ENCODE data around the gene SYN1. TPM values are rescaled to one million over a fixed set of nuclear protein-coding genes. Genes with fewer than 3 reads are reported as not detected.

The SYN1 gene
- total RNA-seq, 1 experiment from 2014 or later: 0.04 TPM

DNA sequence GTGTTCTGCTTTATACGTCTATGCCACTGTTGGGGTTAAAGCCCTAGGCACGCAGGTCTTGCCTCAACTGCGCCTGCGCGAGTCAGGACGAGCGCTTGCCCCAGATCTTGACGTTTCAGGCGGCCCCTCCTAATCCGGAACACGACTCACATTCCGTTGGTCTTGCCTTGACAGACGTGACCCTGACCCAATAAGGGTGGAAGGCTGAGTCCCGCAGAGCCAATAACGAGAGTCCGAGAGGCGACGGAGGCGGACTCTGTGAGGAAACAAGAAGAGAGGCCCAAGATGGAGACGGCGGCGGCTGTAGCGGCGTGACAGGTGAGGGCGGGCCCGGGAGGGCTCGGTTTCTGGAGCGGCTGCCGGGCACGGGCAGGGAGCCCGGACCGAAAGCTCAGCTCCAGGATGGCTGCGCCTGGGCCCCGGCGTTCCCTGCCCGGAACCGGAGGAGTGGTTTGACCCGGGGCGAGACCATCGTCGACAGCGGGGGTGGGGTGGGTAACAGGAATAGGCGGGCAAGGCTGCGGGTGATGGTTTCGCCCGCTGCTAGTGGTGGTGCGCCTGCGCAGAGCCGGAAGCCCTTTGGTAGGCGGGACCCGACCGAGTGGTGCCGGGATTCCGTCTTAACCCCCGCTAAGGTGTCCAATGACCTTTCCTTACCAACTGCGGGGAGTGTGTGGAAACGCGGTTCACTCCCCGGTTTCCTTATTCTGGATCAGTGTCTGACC is 58.6 kb downstream of the SYN1 start, which contains the start of gene ARAF:
Gene ARAF, plus strand, starts transcription at position 272 of the 725 bp plus-strand sequence. CDS start 1,763 bp downstream, outside the sequence.
- no peaks in the 10 kb centered on the region for H3K9me3 ChIP-seq (replicated peaks)
- peak; percentile 97 for DNase-seq
- peak within 1 kb of the TSS; percentile 90 for H3K4me3 ChIP-seq
- 0 out of 2 replicates have a peak, but pooled peaks cover 2% of the 10 kb centered on the region for H3K36me3 ChIP-seq
- peak within 1 kb of the TSS; percentile 94 for H3K27ac ChIP-seq
- H3K4me1 ChIP-seq: no peaks in the 10 kb centered on the region
- no peaks in the 10 kb centered on the region for H3K27me3 ChIP-seq

DNA sequence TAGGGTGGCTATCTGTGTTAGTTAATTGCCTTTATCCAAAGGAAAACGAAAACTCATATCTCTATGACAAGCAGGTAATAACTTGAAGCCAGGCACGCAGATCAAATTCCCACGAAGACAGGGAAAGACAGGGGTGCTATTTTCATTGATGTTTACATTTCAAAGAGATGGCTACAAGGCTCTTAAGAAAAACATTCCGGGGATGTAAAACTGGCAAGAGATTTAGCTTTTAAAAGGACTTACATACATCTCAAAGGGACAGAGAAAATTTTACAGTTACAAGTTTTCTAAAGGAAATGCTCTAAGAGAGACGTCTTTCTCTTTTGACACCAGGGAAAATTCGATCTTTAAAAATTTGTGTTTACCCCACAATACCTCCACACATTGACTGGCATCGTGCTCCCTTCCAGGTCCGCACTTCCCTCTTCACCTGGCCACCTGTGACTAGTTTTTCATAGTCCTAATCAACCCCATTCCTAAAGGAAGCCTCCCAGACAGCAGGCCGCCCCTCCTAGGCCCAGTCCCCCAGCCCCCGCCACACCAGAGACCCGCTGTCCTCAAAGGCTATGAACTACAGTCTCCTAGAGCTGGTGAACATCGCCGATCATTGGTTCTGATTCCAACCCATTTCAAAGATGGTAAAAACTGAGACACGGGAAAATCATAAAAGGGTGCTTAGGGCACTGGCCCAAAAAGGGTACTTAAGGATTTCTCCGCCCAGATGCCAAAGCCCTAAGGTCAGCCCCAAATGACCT is 59.3 kb downstream of the SYN1 start:
- Histone ChIP-seq H3K27ac (peak overlapping the region; percentile 94), H3K27me3 (no peaks in the 10 kb centered on the region), H3K9me3 (replicated peaks) (no peaks in the 10 kb centered on the region), H3K4me3 (peak overlapping the region; percentile 90), H3K4me1 (no peaks in the 10 kb centered on the region), H3K36me3 (0 out of 2 replicates have a peak, but pooled peaks cover 2% of the 10 kb centered on the region)
- no peak for DNase-seq

DNA sequence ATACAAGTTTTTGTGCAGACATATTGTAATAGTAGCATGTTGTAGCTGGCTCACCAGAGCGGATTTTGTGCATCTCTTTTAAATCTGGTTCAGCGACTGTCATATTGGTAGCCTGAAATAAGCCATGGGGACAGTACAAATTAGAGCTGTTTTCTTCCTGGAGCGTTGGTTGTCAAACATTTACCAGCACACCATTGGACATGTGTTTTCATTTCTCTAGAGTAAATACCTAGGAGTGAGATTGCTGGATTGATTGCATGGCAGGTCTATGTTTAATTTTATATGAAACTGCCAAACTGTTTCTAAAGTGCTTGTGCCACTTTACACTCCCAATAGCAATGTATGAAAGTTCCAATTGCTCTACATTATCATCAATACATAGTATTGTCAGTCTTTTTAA is 61.2 kb downstream of the SYN1 start:
- Histone ChIP-seq H3K27me3 (no peaks in the 10 kb centered on the region), H3K4me3 (no peak overlapping the region), H3K27ac (no peak overlapping the region), H3K36me3 (no peaks in the 10 kb centered on the region), H3K4me1 (no peaks in the 10 kb centered on the region), H3K9me3 (replicated peaks) (no peaks in the 10 kb centered on the region)
- DNase-seq: no peak

DNA sequence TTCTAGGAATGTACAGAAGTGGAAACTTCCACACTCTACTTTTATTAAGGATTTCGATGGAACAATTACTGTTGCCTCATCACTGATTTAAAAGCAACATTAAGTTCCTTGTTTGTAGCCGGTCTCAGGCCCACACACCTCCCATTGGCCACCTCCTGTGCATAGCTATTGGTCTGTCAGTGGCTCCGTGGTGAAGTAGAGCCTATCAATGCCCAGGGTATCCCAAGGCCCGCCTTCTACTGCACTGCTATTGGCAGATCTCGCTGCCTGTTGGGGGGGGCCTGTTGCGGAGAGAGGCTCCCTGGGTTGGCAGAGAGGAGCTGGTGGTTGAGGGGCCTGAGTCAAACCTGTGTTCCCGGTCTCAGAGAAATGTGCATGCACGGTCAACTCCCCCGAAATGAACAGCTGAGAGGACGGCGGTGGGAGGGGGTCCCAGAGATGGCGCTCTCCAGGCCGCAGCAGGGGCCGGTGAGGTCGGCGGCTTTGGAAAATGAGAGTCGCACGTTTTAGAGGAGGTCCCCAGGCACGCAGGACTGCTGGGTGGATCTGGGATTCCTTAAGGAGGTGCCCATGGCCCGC is 63.5 kb downstream of the SYN1 start:
- Histone ChIP-seq H3K27ac (peak overlapping the region; percentile 74), H3K27me3 (no peaks in the 10 kb centered on the region)
- peak; percentile 88 to 89 for DNase-seq

GRCh38 chrX:47543496-47543895 is 76.2 kb downstream of the SYN1 start:
- DNase-seq: no peak
- no peaks in the 10 kb centered on the region for H3K9me3 ChIP-seq (replicated peaks)
- H3K4me1 ChIP-seq: no peaks in the 10 kb centered on the region
- no peaks in the 10 kb centered on the region for H3K36me3 ChIP-seq
- H3K27me3 ChIP-seq: no peaks in the 10 kb centered on the region
- no peak overlapping the region for H3K4me3 ChIP-seq
- no peak overlapping the region for H3K27ac ChIP-seq

More for the DNA sequence above, 63.5 kb downstream of the SYN1 start:
- H3K36me3 ChIP-seq: no peaks in the 10 kb centered on the region
- peak overlapping the region; percentile 62 for H3K4me3 ChIP-seq
- no peaks in the 10 kb centered on the region for H3K9me3 ChIP-seq (replicated peaks)
- H3K4me1 ChIP-seq: no peaks in the 10 kb centered on the region

GRCh38 chrX:47540754-47541538 is 78.7 kb downstream of the SYN1 start:
- Histone ChIP-seq H3K4me3 (no peak overlapping the region), H3K27ac (no peak overlapping the region)

DNA sequence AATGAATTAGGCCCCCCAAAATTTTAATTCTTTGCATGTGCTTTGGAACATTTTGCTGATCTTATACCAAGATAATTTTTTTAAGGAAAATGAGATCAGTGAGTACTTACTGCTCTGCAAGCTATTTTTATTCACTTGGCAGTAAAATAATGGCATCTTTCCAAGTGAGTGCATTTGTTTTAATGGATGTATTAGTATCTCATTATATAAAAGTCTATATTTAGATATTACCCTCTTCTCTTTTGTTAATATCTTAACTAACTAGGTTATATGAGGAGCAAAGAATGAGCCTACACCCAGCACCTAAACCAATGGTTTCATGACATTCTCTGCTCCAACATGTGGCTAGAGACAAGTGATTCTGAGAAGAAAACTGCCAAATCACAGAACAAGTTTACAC is 79.8 kb downstream of the SYN1 start:
- Histone ChIP-seq H3K27me3 (no peaks in the 10 kb centered on the region), H3K9me3 (replicated peaks) (no peaks in the 10 kb centered on the region), H3K4me1 (no peaks in the 10 kb centered on the region), H3K27ac (no peak overlapping the region), H3K4me3 (no peak overlapping the region), H3K36me3 (no peaks in the 10 kb centered on the region)
- no peak for DNase-seq

More at GRCh38 chrX:47540754-47541538, 78.7 kb downstream of the SYN1 start:
- Histone ChIP-seq H3K36me3 (no peaks in the 10 kb centered on the region), H3K9me3 (replicated peaks) (no peaks in the 10 kb centered on the region), H3K27me3 (no peaks in the 10 kb centered on the region), H3K4me1 (no peaks in the 10 kb centered on the region)
- peak; percentile 78 to 87 for DNase-seq

DNA sequence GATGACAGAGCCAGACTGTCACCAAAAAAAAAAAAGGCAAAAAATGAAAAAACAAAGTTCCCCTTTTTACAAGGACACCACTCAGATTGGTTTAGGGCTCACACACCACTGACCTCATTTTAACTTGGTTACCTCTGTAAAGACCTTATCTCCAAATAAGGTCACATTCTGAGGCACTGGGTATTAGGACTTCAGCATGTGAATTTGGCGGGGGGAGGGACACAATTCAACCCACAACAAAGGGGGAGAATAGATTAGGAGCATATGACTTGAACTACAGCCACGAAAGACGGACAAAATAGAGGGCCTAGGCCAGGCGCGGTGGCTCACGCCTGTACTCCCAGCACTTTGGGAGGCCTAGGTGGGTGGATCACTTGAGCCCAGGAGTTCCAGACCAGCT is 89.6 kb downstream of the SYN1 start:
- Histone ChIP-seq H3K4me3 (no peak overlapping the region), H3K27me3 (no peaks in the 10 kb centered on the region), H3K36me3 (no peaks in the 10 kb centered on the region), H3K4me1 (no peaks in the 10 kb centered on the region), H3K27ac (no peak overlapping the region), H3K9me3 (replicated peaks) (no peaks in the 10 kb centered on the region)
- no peak for DNase-seq

- DNase-seq: no peak
Measured at GRCh38 chrX:47529548-47529947, 90.1 kb downstream of the SYN1 start.

DNA sequence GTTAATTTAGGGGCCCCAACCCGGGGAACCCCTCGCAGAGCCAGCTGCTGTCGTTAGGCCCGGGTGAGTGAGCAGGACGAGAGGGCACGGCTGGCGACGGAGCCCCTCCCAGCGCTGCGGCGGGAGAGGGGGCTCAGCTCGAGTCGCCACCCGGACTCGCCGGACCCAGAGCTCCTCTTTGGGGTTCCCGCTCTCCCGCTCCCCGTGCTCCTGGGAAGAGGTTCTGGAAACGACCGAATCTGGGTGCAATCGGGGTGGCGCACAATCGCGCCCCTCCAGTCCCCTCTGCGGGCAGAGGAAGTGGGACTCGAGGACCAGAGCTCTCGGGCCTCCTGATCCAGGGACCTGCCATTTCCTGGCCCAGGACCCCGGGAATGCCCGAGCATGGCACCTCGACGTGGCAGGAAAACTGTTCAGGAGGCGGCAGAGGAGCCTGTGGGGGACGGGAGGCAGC is 95.9 kb downstream of the SYN1 start:
- no peaks in the 10 kb centered on the region for H3K27me3 ChIP-seq
- H3K27ac ChIP-seq: peak overlapping the region; percentile 36

More at GRCh38 chrX:47529548-47529947, 90.1 kb downstream of the SYN1 start:
- Histone ChIP-seq H3K36me3 (no peaks in the 10 kb centered on the region), H3K4me1 (no peaks in the 10 kb centered on the region), H3K27ac (no peak overlapping the region), H3K27me3 (no peaks in the 10 kb centered on the region), H3K9me3 (replicated peaks) (no peaks in the 10 kb centered on the region), H3K4me3 (no peak overlapping the region)

GRCh38 chrX:47523297-47523696 is 96.4 kb downstream of the SYN1 start:
- no peaks in the 10 kb centered on the region for H3K36me3 ChIP-seq
- peak overlapping the region; percentile 62 for H3K4me3 ChIP-seq
- peak; percentile 68 to 80 for DNase-seq
- no peak overlapping the region for H3K27ac ChIP-seq
- H3K9me3 ChIP-seq (replicated peaks): no peaks in the 10 kb centered on the region
- H3K27me3 ChIP-seq: no peaks in the 10 kb centered on the region
- H3K4me1 ChIP-seq: no peaks in the 10 kb centered on the region

More for the DNA sequence above, 95.9 kb downstream of the SYN1 start:
- Histone ChIP-seq H3K4me3 (peak overlapping the region; percentile 62), H3K9me3 (replicated peaks) (no peaks in the 10 kb centered on the region), H3K4me1 (no peaks in the 10 kb centered on the region), H3K36me3 (no peaks in the 10 kb centered on the region)
- no peak for DNase-seq
